Loucy (cell line): ENCODE data around the gene TMEM187.

Experiments
- H2AFZ ChIP-seq: fragments of 200-600 bp; sonication (generic); 2 replicates; pipeline ENCODE4 v1.6.0; 2016; ENCODE audit warnings: antibody characterized with exemption, mild to moderate bottlenecking, low read length, moderate library complexity
- H3F3A ChIP-seq: fragments of 200-600 bp; 2 replicates; pipeline ENCODE4 v1.6.0; 2016; ENCODE audit warnings: antibody characterized with exemption, low read depth, mild to moderate bottlenecking
- H3K27me3 ChIP-seq: fragments of 200-600 bp; sonication (generic); 2 replicates; pipeline ENCODE4 v1.6.1; 2014; ENCODE audit warnings: low read length, mild to moderate bottlenecking; ENCODE audit not compliant: insufficient read depth, poor library complexity, severe bottlenecking
- H3K36me3 ChIP-seq: fragments of 200-600 bp; sonication (generic); 2 replicates; pipeline ENCODE4 v1.6.1; 2016; ENCODE audit warnings: low read length; ENCODE audit not compliant: insufficient read depth
- H3K4me1 ChIP-seq: fragments of 200-600 bp; sonication (generic); 2 replicates; pipeline ENCODE4 v1.5.1; 2014; ENCODE audit warnings: low read length, mild to moderate bottlenecking; ENCODE audit not compliant: insufficient read depth, poor library complexity, severe bottlenecking
- H3K4me2 ChIP-seq: fragments of 200-600 bp; sonication (generic); 2 replicates; pipeline ENCODE4 v1.6.0; 2014; ENCODE audit warnings: antibody characterized with exemption, low read length, low read depth, mild to moderate bottlenecking; ENCODE audit not compliant: poor library complexity, severe bottlenecking
- H3K4me3 ChIP-seq: fragments of 200-600 bp; sonication (generic); 2 replicates; pipeline ENCODE4 v1.5.1; 2014; ENCODE audit warnings: low read length, mild to moderate bottlenecking, mixed read lengths; ENCODE audit not compliant: poor library complexity, severe bottlenecking
- H3K79me2 ChIP-seq: fragments of 200-600 bp; sonication (generic); 2 replicates; pipeline ENCODE4 v1.6.1; 2014; ENCODE audit warnings: low read length; ENCODE audit not compliant: insufficient read depth
- H3K9ac ChIP-seq: fragments of 200-600 bp; sonication (generic); 2 replicates; pipeline ENCODE4 v1.6.0; 2014; ENCODE audit warnings: mild to moderate bottlenecking, low read depth, low read length, moderate library complexity; ENCODE audit not compliant: poor library complexity, severe bottlenecking
- H3K9me2 ChIP-seq: fragments of 200-600 bp; sonication (generic); replicated peaks from 2 replicates; pipeline ENCODE4 v1.6.1; 2016; ENCODE audit warnings: low read depth, low read length, mixed read lengths
- H3K9me3 ChIP-seq: fragments of 200-600 bp; sonication (generic); 2 replicates; pipeline ENCODE4 v1.6.1; 2014; ENCODE audit warnings: mild to moderate bottlenecking, antibody characterized with exemption, low read length, low read depth; ENCODE audit not compliant: insufficient read depth
- H4K20me1 ChIP-seq: fragments of 200-600 bp; sonication (generic); 2 replicates; pipeline ENCODE4 v1.6.0; 2014; ENCODE audit warnings: antibody characterized with exemption, low read length, mild to moderate bottlenecking; ENCODE audit not compliant: insufficient read depth, poor library complexity, severe bottlenecking
- CTCF ChIP-seq: fragments of 200-600 bp; sonication (generic); conservative IDR thresholded peaks from 2 replicates; pipeline ENCODE4 v1.5.1; 2014; ENCODE audit warnings: mild to moderate bottlenecking, antibody characterized with exemption, low read length
- EZH2phosphoT487 ChIP-seq: fragments of 200-600 bp; IDR thresholded peaks from 2 replicates; pipeline ENCODE4 v1.6.1; 2018; ENCODE audit warnings: antibody characterized with exemption, mild to moderate bottlenecking, moderate library complexity, borderline replicate concordance

TMEM187 gene

DNA sequence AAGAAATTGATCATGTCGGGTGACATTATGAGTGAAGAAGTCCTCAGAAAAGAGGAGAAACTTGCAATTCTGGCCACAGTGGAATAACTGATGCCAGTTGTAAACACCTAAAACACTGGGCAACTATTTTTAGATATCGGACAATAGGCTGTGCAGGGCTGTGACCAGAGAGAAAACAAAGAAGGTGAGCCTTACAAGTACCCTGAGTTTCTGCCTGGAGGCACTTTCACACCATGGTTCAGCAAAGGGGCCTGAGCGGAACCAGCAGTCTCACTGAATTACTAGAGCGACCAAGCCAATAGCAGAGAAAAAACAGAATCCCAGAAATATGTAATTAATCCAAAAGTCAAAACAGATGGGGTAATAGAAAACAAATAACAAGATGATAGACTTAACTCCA is 36.0 kb downstream of the TMEM187 start:
- no peak overlapping the region for H3K4me3 ChIP-seq
- peaks cover 3% of the 10 kb centered on the region for H4K20me1 ChIP-seq
- H3K79me2 ChIP-seq, result no peaks in the 10 kb centered on the region
- no peak for TF ChIP-seq EZH2phosphoT487
- TF ChIP-seq CTCF, result no peak
- no peaks in the 10 kb centered on the region for H3K9me3 ChIP-seq
- no peak overlapping the region for H3K9ac ChIP-seq
- no peaks in the 10 kb centered on the region; the same call in 1 of the 2 replicates for H3K36me3 ChIP-seq
- H3K27me3 ChIP-seq, result no peaks in the 10 kb centered on the region
- H3K4me2 ChIP-seq, result no peak overlapping the region
- H3K4me1 ChIP-seq, result peaks cover 3% of the 10 kb centered on the region
- no peak overlapping the region for H2AFZ ChIP-seq
- no peaks in the 10 kb centered on the region for H3F3A ChIP-seq
- H3K9me2 ChIP-seq, result no peaks in the 10 kb centered on the region

DNA sequence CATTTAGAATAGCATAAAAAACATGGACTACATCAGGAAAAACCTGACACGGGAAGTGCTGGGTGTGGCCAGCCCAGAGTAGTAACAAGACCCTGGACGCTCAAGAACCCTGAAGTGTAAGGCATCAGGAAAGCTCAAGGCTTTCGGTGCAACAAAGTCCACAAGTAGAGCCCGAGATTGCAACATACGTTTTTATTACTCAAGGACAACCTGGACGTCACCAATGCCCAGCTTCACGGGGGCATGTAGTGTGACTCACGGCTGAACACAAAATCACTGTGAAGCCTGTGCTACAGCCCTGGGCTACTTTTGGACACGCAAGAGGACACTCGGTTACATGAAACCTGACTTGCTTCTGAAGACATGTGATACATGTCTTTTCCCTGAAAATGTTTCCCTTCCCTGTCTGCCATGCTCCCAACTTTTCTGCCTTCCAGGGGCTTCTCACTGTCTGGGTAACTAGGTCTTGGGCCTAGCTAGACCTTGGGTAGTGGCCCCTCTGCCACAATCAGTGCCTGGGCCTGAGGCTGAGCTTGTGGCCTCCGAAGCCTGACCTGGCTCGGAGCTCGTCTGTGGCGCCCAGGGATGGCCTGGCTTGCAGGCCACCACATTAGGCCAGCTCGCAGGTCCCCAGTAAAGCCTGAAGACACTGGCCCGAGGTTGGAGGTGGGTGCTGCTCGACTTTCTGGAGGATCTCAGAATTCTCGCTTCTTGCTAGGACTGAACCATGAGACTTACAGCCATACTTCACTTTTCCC is 38.0 kb downstream of the TMEM187 start:
- no peaks in the 10 kb centered on the region for H3F3A ChIP-seq
- H3K9me2 ChIP-seq, result no peaks in the 10 kb centered on the region
- H4K20me1 ChIP-seq, result peaks cover 3% of the 10 kb centered on the region
- TF ChIP-seq CTCF, result no peak
- TF ChIP-seq EZH2phosphoT487, result no peak
- H3K4me1 ChIP-seq, result no peaks in the 10 kb centered on the region
- H3K27me3 ChIP-seq, result no peaks in the 10 kb centered on the region
- H2AFZ ChIP-seq, result no peak overlapping the region
- H3K4me2 ChIP-seq, result no peak overlapping the region
- peaks cover under 1% of the 10 kb centered on the region; the same call in 1 of the 2 replicates for H3K79me2 ChIP-seq
- no peaks in the 10 kb centered on the region for H3K9me3 ChIP-seq
- no peak overlapping the region for H3K9ac ChIP-seq
- no peaks in the 10 kb centered on the region; the same call in 1 of the 2 replicates for H3K36me3 ChIP-seq
- H3K4me3 ChIP-seq, result no peak overlapping the region

- Histone ChIP-seq H3K4me1 (no peaks in the 10 kb centered on the region), H4K20me1 (peaks cover 3% of the 10 kb centered on the region), H3K9me2 (no peaks in the 10 kb centered on the region), H3K4me2 (no peak overlapping the region), H3K79me2 (peaks cover 12% of the 10 kb centered on the region; the same call in 1 of the 2 replicates), H3K36me3 (peaks cover 7% of the 10 kb centered on the region; the same call in 1 of the 2 replicates), H2AFZ (no peak overlapping the region), H3K9me3 (no peaks in the 10 kb centered on the region), H3K9ac (no peak overlapping the region), H3K4me3 (no peak overlapping the region), H3F3A (no peaks in the 10 kb centered on the region), H3K27me3 (no peaks in the 10 kb centered on the region)
- TF ChIP-seq EZH2phosphoT487, result no peak
- TF ChIP-seq CTCF, result no peak
These were observed 39.1 kb downstream of the TMEM187 start for GRCh38 chrX:154011376-154012335.
